GM18867 (cell line): Measurements from ENCODE around the gene KCTD12.

Experiments
- ATAC-seq: cut with Tn5 transposase; IDR thresholded peaks from one replicate; pipeline ENCODE4 v1.9.1; 2021; ENCODE audit warnings: mild to moderate bottlenecking, moderate library complexity; ENCODE audit not compliant: unreplicated experiment

Gene KCTD12

GRCh38 chr13:76860706-76861105 is 25.5 kb downstream of the KCTD12 start:
- ATAC-seq, result no peak

DNA sequence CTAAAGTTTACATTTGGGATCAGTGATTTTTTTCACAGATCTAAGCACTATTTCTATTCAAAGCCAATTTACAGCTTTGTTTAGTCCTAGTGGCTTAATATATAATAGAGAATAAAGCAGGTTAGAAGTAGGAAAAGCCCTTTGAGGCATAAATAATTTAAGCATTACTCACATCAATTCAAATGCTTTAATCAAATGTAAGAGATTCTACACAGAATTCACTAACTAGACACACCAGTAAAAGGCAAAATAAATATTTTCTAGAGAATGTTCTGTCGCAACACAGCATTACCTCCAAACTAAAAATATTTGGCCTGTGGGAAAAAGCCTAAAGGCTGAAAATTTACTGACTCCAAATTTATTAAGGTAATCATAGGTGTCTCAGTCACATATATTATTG is 31.3 kb downstream of the KCTD12 start:
- no peak for ATAC-seq

DNA sequence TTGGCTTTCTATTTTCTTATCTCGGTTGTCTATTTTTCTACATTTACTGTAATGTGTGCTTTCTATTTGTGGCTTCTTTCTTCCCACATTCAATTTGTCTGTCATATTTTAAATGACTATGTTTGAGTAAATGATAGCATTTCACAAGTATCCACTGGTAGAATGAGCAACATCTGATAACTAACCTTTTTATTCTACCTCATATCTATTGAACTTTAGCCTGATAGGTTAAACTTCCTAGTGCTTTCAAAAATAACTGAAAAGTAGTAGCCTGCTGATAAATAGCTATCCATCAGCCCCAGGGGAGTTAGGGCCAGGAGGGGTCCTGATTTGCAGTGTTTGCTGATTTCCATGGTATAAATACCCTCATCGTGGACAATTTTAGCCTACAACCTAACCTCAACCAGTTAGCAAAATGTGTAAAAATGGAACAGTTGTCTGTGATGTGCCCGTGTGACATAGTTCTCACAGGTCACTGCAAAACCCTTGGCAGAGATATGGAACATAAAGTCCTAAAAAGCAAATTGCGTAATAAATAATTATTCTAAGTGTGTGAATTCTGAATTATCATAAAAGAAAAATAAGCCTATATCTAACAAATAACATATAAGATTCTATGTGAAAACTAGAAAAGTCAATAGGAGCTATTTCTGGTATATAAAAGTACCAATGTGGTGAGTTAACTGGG is 32.1 kb downstream of the KCTD12 start:
- no peak for ATAC-seq

- ATAC-seq, result no peak
Measured at GRCh38 chr13:76853481-76853880, 32.7 kb downstream of the KCTD12 start.

- no peak for ATAC-seq
Measured at GRCh38 chr13:76852986-76853385, 33.2 kb downstream of the KCTD12 start.

- no peak for ATAC-seq
Measured at GRCh38 chr13:76851961-76852360, 34.2 kb downstream of the KCTD12 start.

- ATAC-seq, result no peak
Measured at GRCh38 chr13:76849493-76849892, 36.7 kb downstream of the KCTD12 start.

- no peak for ATAC-seq
Measured at GRCh38 chr13:76848596-76848995, 37.6 kb downstream of the KCTD12 start.

- ATAC-seq, result no peak
Measured at GRCh38 chr13:76846363-76846762, 39.8 kb downstream of the KCTD12 start.

- no peak for ATAC-seq
Measured at GRCh38 chr13:76845865-76846264, 40.3 kb downstream of the KCTD12 start.

GRCh38 chr13:76845367-76845766 is 40.8 kb downstream of the KCTD12 start:
- no peak for ATAC-seq

- no peak for ATAC-seq
Measured at GRCh38 chr13:76837801-76838200, 48.4 kb downstream of the KCTD12 start.

- no peak for ATAC-seq
Measured at GRCh38 chr13:76836311-76836710, 49.9 kb downstream of the KCTD12 start.

DNA sequence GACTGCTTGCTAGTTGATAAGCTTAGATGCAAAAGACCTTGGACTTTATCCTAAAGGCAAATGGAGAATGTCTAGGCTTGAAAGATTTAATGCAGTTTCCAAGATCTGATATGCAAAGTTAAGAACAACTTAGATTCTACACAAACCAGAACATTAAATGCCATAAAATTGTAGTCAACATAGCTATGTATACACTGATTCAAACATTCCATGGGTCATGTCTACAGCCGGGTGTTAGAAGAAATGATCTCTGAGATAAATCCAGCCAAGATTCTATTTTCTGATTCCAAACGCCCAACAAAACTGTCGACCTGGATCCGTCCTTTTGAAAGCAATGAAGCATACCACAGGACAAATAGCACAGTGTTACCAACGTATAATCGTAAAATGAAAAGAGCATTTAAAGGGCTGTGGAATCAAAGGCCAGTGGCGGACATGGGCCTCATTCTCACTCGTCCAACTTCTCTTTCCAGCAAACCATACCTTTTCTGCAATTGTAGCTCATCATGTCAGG is 52.7 kb downstream of the KCTD12 start:
- ATAC-seq, result no peak

DNA sequence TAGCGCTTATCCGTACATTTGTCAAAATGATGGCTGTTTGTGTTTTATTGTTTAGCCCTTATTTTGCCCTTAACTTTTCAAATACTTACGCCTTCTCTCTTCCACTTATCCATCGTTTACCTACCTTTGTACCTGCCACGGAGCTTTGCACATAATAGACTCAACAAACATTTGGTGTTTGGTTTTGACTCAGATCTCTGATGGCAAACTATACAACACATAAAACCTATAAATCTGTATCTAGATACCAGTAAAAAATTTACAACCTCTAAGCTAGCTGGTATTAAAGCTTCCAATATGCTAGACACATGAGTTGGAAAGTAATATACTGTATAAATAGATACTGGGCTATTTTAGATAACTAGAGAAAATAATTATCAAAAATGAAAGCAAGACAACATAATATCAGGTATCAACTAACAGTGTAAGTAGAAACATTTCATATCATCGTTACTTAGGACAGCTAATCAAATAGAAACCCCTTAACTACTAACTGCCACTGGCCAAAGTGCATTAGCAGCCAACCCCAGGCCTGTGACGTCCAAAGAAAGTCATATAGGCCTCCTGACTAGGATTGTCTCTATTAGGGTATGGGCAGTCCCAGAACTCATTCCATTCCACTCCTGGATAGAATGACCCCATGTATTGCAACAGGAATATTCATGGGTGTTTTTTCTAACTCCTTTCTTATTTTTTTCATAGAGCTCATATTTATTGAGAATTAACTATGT is 53.8 kb downstream of the KCTD12 start:
- ATAC-seq, result no peak

GRCh38 chr13:76830805-76831204 is 55.4 kb downstream of the KCTD12 start:
- no peak for ATAC-seq
